ENCODE measurements around the gene UCP2. TPM values are rescaled to one million over a fixed set of nuclear protein-coding genes. Genes with fewer than 3 reads are reported as not detected.

Gene UCP2
- total RNA-seq, 1 donor from 2014 or later: 0.26 TPM

DNA sequence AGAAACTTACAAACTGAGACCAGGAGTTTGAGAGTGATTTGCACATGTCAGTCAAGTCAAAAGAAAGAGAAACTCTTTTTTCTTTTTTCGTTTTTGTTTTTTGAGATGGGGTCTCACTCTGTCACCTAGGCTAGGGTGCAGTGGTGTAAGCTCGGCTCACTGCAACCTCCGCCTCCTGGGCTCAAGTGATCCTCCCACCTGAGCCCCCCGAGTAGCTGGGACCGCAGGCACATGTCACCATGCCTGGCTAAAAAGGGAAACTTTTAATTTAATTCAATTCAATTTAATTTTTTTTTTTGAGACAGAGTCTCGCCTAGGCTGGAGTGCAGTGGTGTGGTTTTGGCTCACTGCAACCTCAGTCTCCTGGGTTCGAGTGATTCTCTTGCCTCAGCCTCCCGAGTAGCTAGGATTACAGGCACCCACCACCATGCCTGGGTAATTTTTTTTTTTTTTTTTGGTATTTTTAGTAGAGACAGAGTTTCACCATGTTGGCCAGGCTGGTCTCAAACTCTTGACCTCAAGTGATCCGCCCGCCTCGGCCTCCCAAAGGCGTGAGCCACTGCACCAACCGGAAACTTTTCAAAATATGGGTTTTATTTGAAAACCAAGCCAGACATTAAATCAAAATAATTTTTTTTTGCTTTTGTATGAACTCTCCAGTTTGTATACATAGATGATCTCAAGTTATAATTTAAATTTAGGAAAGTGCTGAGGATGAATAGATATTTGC, 16.4 kb upstream of the UCP2 start:
- no peak for DNase-seq (ENCODE audit: low read depth)
- Histone ChIP-seq H3K4me3 (ENCODE audit: low read depth, low read length) (no peak overlapping the region), H3K27me3 (ENCODE audit: control insufficient read depth, insufficient read depth, low read length) (no peaks in the 10 kb centered on the region), H3K36me3 (ENCODE audit: control insufficient read depth, insufficient read depth, low read length) (no peaks in the 10 kb centered on the region)
- TF ChIP-seq CTCF (IDR thresholded peaks at IDR 0.05; ENCODE audit: insufficient read depth, low read length, severe bottlenecking): no peak
- FAIRE-seq: no peak

DNA sequence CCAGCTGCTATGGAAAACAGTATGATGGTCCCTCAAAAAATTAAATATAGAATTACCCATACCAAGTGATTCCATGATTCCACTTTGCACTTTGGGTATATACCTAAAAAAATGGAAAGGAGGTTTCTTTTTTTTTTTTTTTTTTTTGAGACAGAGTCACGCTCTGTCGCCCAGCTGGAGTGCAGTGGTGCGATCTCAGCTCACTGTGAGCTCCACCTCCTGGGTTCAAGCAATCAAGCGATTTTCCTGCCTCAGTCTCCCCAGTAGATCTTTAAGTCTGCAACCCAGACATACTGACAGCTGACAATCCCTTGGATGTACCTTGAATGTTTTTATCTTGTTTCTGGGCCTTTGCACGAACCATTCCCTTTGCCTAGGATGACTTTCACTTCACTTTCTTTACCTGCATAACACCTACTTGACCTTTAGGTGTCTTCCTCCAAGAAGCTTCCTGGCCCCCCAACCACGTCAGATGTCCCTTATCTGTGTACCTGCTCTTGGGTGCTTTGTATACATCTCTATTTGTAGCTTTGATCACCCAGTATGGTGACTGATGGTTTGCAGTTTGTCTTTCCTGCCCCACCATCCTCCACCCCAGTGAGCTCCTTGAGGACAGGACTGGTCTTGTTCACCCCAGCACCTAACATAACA, 14.6 kb upstream of the UCP2 start:
- no peak for FAIRE-seq
- no peak for TF ChIP-seq CTCF (IDR thresholded peaks at IDR 0.05; ENCODE audit: insufficient read depth, low read length, severe bottlenecking)

DNA sequence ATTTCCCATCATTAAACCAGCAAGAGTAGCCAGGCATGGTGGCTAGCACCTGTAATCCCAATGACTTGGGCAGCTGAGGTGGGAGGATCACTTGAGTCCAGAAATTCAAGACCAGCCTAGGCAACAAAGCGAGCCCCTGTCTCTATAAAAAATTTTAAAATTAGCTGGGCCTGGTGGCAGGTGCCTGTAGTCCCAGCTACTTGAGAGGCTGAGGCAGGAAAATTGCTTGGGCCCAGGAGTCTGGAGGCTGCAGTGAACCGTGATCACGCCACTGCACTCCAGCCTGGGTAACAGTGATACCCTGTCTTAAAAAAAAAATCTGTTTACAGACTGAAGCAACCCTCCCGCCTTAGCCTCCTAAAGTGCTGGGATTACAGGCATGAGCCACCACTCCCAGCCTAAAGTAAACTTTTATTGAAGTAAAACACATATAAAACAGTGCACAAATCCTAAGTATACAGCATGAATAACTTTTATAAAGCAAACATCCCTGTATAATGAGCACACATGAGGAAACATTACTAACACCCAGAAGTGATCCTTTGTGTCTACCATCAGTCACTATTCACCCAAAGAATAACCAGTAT, 13.6 kb upstream of the UCP2 start:
- no peak for FAIRE-seq
- Histone ChIP-seq H3K27me3 (ENCODE audit: control insufficient read depth, insufficient read depth, low read length) (no peaks in the 10 kb centered on the region), H3K4me3 (ENCODE audit: low read depth, low read length) (no peak overlapping the region), H3K36me3 (ENCODE audit: control insufficient read depth, insufficient read depth, low read length) (no peaks in the 10 kb centered on the region)
- DNase-seq (ENCODE audit: low read depth): no peak
- no peak for TF ChIP-seq CTCF (IDR thresholded peaks at IDR 0.05; ENCODE audit: insufficient read depth, low read length, severe bottlenecking)

More for the DNA sequence above, 14.6 kb upstream of the UCP2 start:
- no peak for DNase-seq (ENCODE audit: low read depth)
- Histone ChIP-seq H3K27me3 (ENCODE audit: control insufficient read depth, insufficient read depth, low read length) (no peaks in the 10 kb centered on the region), H3K36me3 (ENCODE audit: control insufficient read depth, insufficient read depth, low read length) (no peaks in the 10 kb centered on the region), H3K4me3 (ENCODE audit: low read depth, low read length) (no peak overlapping the region)

GRCh38 chr11:73995731-73996130, 13.1 kb upstream of the UCP2 start:
- no peak overlapping the region for H3K4me3 ChIP-seq (ENCODE audit: low read depth, low read length)
- no peak for TF ChIP-seq CTCF (IDR thresholded peaks at IDR 0.05; ENCODE audit: insufficient read depth, low read length, severe bottlenecking)
- H3K36me3 ChIP-seq (ENCODE audit: control insufficient read depth, insufficient read depth, low read length): no peaks in the 10 kb centered on the region
- no peaks in the 10 kb centered on the region for H3K27me3 ChIP-seq (ENCODE audit: control insufficient read depth, insufficient read depth, low read length)
- no peak for DNase-seq (ENCODE audit: low read depth)
- no peak for FAIRE-seq

- H3K36me3 ChIP-seq (ENCODE audit: control insufficient read depth, insufficient read depth, low read length): no peaks in the 10 kb centered on the region
- no peak for TF ChIP-seq CTCF (IDR thresholded peaks at IDR 0.05; ENCODE audit: insufficient read depth, low read length, severe bottlenecking)
- DNase-seq (ENCODE audit: low read depth) (no peak), FAIRE-seq (no peak)
- H3K27me3 ChIP-seq (ENCODE audit: control insufficient read depth, insufficient read depth, low read length): no peaks in the 10 kb centered on the region
- no peak overlapping the region for H3K4me3 ChIP-seq (ENCODE audit: low read depth, low read length)
Measured at GRCh38 chr11:73995247-73995646, 12.6 kb upstream of the UCP2 start.
